GM23338 (cell line): ENCODE results near the gene HTD2. TPM values are rescaled to one million over a fixed set of nuclear protein-coding genes. Genes with fewer than 3 reads are reported as not detected.

Experiments used
- ATAC-seq: fragments of 200-7000 bp; cut with Tn5 transposase; 3 replicates; pipeline ENCODE4 v1.9.1; 2020
- DNase-seq: peaks from one replicate; pipeline ENCODE4 v3.0.0-alpha.2; 2015; ENCODE audit warnings: low spot score
- H2AFZ ChIP-seq: fragments of 200-600 bp; sonication (generic); 2 replicates; pipeline ENCODE4 v1.8.0; 2016; ENCODE audit warnings: antibody characterized with exemption, mild to moderate bottlenecking, moderate library complexity
- H3F3A ChIP-seq: fragments of 200-600 bp; sonication (generic); replicated peaks from 2 replicates; pipeline ENCODE4 v1.8.0; 2017; ENCODE audit warnings: antibody characterized with exemption, mixed run types, low read depth
- H3K27ac ChIP-seq: fragments of 200-600 bp; sonication (generic); 2 replicates; pipeline ENCODE4 v1.6.1; 2016; ENCODE audit warnings: low read depth
- H3K27me3 ChIP-seq: fragments of 200-600 bp; sonication (generic); 2 replicates; pipeline ENCODE4 v1.8.0; 2016; ENCODE audit warnings: mild to moderate bottlenecking, mixed run types, moderate library complexity; ENCODE audit not compliant: insufficient read depth
- H3K36me3 ChIP-seq: fragments of 200-600 bp; sonication (generic); 2 replicates; pipeline ENCODE4 v1.8.0; 2016; ENCODE audit warnings: mild to moderate bottlenecking; ENCODE audit not compliant: insufficient read depth
- H3K4me1 ChIP-seq: fragments of 200-600 bp; sonication (generic); 2 replicates; pipeline ENCODE4 v1.8.0; 2016; ENCODE audit warnings: mild to moderate bottlenecking, moderate library complexity; ENCODE audit not compliant: insufficient read depth
- H3K4me2 ChIP-seq: fragments of 200-600 bp; sonication (generic); 2 replicates; pipeline ENCODE4 v1.7.1; 2017; ENCODE audit warnings: mixed run types
- H3K4me3 ChIP-seq: fragments of 200-600 bp; sonication (generic); 2 replicates; pipeline ENCODE4 v1.6.1; 2016; ENCODE audit warnings: mixed run types
- H3K79me2 ChIP-seq: fragments of 200-600 bp; sonication (generic); replicated peaks from 2 replicates; pipeline ENCODE4 v1.8.0; 2017; ENCODE audit warnings: mild to moderate bottlenecking; ENCODE audit not compliant: insufficient read depth
- H3K9me2 ChIP-seq: fragments of 200-600 bp; sonication (generic); 2 replicates; pipeline ENCODE4 v1.8.0; 2017; ENCODE audit not compliant: insufficient read depth
- H4K20me1 ChIP-seq: fragments of 200-600 bp; sonication (generic); replicated peaks from 2 replicates; pipeline ENCODE4 v1.8.0; 2017; ENCODE audit warnings: mild to moderate bottlenecking; ENCODE audit not compliant: insufficient read depth
- H3K27ac Mint-ChIP-seq: 2 replicates; pipeline ENCODE4 v1.8.0; 2020; ENCODE audit warnings: inconsistent platforms, mild to moderate bottlenecking, moderate library complexity, mixed read lengths
- H3K27me3 Mint-ChIP-seq: 3 replicates; pipeline ENCODE4 v1.8.0; 2022; ENCODE audit warnings: low read depth, mild to moderate bottlenecking, moderate library complexity, mixed read lengths, inconsistent platforms; ENCODE audit not compliant: insufficient read depth, poor library complexity
- H3K36me3 Mint-ChIP-seq: 3 replicates; pipeline ENCODE4 v1.8.0; 2021; ENCODE audit warnings: low read depth, mild to moderate bottlenecking, inconsistent platforms, moderate library complexity, mixed read lengths
- H3K4me1 Mint-ChIP-seq: 3 replicates; pipeline ENCODE4 v1.8.0; 2020; ENCODE audit warnings: mild to moderate bottlenecking, inconsistent platforms, mixed read lengths
- H3K4me3 Mint-ChIP-seq: 3 replicates; pipeline ENCODE4 v1.8.0; 2021; ENCODE audit warnings: moderate library complexity, mild to moderate bottlenecking, inconsistent platforms, mixed read lengths
- H3K9me3 Mint-ChIP-seq: 3 replicates; pipeline ENCODE4 v1.8.0; 2020; ENCODE audit warnings: moderate library complexity, mild to moderate bottlenecking, inconsistent platforms, mixed read lengths
- ETS1 ChIP-seq: IDR thresholded peaks from 2 replicates; pipeline ENCODE4 v1.6.1; 2016; ENCODE audit warnings: antibody characterized with exemption
- EZH2 ChIP-seq: fragments of 200-600 bp; sonication (generic); IDR thresholded peaks from one replicate; pipeline ENCODE4 v1.8.0; 2017; ENCODE audit warnings: antibody characterized with exemption, mild to moderate bottlenecking, low read depth; ENCODE audit not compliant: unreplicated experiment
- JUNB ChIP-seq: IDR thresholded peaks from one replicate; pipeline ENCODE4 v1.6.1; 2016; ENCODE audit warnings: antibody characterized with exemption; ENCODE audit not compliant: unreplicated experiment
- POLR2AphosphoS5 ChIP-seq: IDR thresholded peaks from 2 replicates; pipeline ENCODE4 v1.6.1; 2016; ENCODE audit warnings: antibody characterized with exemption, low read depth
- ZNF114 ChIP-seq: fragments of 250-450 bp; sonication (Bioruptor Pico); IDR thresholded peaks from 2 replicates; pipeline ENCODE4 v1.5.0; 2020; ENCODE audit warnings: mild to moderate bottlenecking, moderate library complexity
- polyA plus RNA-seq: library from polyadenylated mRNA; unstranded; fragments of >200 nt; fragmentation: Nextera tagmentation; extraction: Ambion mirVana; gene quantifications from 2 replicates; pipeline ENCODE4 v1.2.1, GENCODE V29; 2016
- total RNA-seq: library from RNA; depleted of rRNA; stranded (reverse); fragments of >200 nt; shearing (Covaris generic); gene quantifications from 2 replicates; pipeline ENCODE4 v1.2.3, GENCODE V29; 2014
- TF ChIP-seq, protein P1 (sequence below), 2 experiments: fragments of 200-600 bp in 1 of 2; sonication (generic) in 1 of 2; conservative IDR thresholded peaks; 2 replicates each; pipeline versions ENCODE4 v1.5.1 to v1.6.1; 2016 to 2017; ENCODE audit warnings: antibody characterized with exemption in 2 of 2, low read depth in 2 of 2, mild to moderate bottlenecking in 2 of 2, moderate library complexity in 1 of 2

The HTD2 gene
- total and polyA plus RNA-seq, 2 experiments from 2014 or later = 19.3 to 24.2 TPM

- no peak for TF ChIP-seq POLR2AphosphoS5
- no peak for TF ChIP-seq ETS1
- no peak for TF ChIP-seq JUNB
- TF ChIP-seq, protein P1, sequence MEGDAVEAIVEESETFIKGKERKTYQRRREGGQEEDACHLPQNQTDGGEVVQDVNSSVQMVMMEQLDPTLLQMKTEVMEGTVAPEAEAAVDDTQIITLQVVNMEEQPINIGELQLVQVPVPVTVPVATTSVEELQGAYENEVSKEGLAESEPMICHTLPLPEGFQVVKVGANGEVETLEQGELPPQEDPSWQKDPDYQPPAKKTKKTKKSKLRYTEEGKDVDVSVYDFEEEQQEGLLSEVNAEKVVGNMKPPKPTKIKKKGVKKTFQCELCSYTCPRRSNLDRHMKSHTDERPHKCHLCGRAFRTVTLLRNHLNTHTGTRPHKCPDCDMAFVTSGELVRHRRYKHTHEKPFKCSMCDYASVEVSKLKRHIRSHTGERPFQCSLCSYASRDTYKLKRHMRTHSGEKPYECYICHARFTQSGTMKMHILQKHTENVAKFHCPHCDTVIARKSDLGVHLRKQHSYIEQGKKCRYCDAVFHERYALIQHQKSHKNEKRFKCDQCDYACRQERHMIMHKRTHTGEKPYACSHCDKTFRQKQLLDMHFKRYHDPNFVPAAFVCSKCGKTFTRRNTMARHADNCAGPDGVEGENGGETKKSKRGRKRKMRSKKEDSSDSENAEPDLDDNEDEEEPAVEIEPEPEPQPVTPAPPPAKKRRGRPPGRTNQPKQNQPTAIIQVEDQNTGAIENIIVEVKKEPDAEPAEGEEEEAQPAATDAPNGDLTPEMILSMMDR (conservative IDR thresholded peaks at IDR 0.05; ENCODE audit: low read depth in 2 of 2) = peak; percentile 43 to 65
- H4K20me1 ChIP-seq = peaks cover 37% of the 10 kb centered on the region
- DNase-seq (peak; percentile 50), ATAC-seq (no peak)
- H3K27ac ChIP-seq = no peak overlapping the region
- H3K27me3 Mint-ChIP-seq = peaks cover 21% of the 10 kb centered on the region
- H3K9me3 Mint-ChIP-seq = no peaks in the 10 kb centered on the region
- peaks cover 7% of the 10 kb centered on the region; the same call in 1 of the 2 replicates for H3K4me1 ChIP-seq
- H3K79me2 ChIP-seq = peaks cover 58% of the 10 kb centered on the region
- H3K4me3 Mint-ChIP-seq = peak overlapping the region; percentile 97
- no peak overlapping the region for H2AFZ ChIP-seq
- H3K4me2 ChIP-seq = peak overlapping the region; percentile 99
- H3K27me3 ChIP-seq = no peaks in the 10 kb centered on the region
- peaks cover 12% of the 10 kb centered on the region; the same call in 2 of the 3 replicates for H3K4me1 Mint-ChIP-seq
- peaks cover 39% of the 10 kb centered on the region for H3K36me3 Mint-ChIP-seq
- peaks cover 26% of the 10 kb centered on the region for H3K36me3 ChIP-seq
- H3K27ac Mint-ChIP-seq = 0 out of 2 replicates have a peak overlapping the region, but pooled peaks have one; percentile 99
- H3K9me2 ChIP-seq = no peaks in the 10 kb centered on the region
- peaks cover 3% of the 10 kb centered on the region; the same call in 1 of the 2 replicates for H3F3A ChIP-seq
- H3K4me3 ChIP-seq = peak overlapping the region; percentile 100
Measured at GRCh38 chr3:58307639-58308215, 1.4 kb downstream of the HTD2 start.

DNA sequence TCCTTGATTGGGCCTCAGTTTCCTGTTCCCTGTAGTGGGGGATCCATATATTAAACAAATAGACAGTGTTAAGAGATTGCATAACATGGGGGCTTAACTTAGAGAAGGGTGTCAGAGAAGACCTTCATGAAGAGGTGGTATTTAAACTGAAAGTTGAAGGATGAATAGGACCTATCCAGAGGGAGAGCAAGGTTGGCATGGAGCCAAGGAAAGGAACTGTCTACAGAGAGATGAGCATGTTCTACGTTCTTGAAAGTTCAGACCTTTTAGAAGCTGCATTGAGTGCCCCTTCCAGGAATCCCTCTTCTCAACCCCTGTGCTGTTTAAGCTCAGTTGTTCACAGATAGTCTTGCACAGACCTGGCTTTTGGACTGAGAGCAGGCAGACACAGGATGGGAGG, 2.4 kb downstream of the HTD2 start:
- TF ChIP-seq, protein P1 (conservative IDR thresholded peaks at IDR 0.05; ENCODE audit: low read depth in 2 of 2) = no peak
- TF ChIP-seq POLR2AphosphoS5 = no peak
- TF ChIP-seq EZH2 = no peak
- no peak for TF ChIP-seq ZNF114 (CRISPR knock-in tag)
- no peak overlapping the region for H3K4me2 ChIP-seq
- peaks cover 49% of the 10 kb centered on the region for H3K36me3 Mint-ChIP-seq
- DNase-seq (no peak), ATAC-seq (no peak)
- H3K27me3 ChIP-seq = no peaks in the 10 kb centered on the region
- H3K27ac Mint-ChIP-seq = no peak overlapping the region
- H4K20me1 ChIP-seq = peaks cover 41% of the 10 kb centered on the region
- no peaks in the 10 kb centered on the region for H3K9me3 Mint-ChIP-seq
- peaks cover 12% of the 10 kb centered on the region; the same call in 2 of the 3 replicates for H3K4me1 Mint-ChIP-seq
- H3K79me2 ChIP-seq = peaks cover 66% of the 10 kb centered on the region
- H3K27me3 Mint-ChIP-seq = peaks cover 17% of the 10 kb centered on the region
- peaks cover 31% of the 10 kb centered on the region for H3K36me3 ChIP-seq
- no peak overlapping the region for H3K4me3 ChIP-seq
- H3K4me1 ChIP-seq = peaks cover 7% of the 10 kb centered on the region; the same call in 1 of the 2 replicates
- H3F3A ChIP-seq = peaks cover 3% of the 10 kb centered on the region; the same call in 1 of the 2 replicates
- no peak overlapping the region for H2AFZ ChIP-seq
- no peaks in the 10 kb centered on the region for H3K9me2 ChIP-seq
- peak overlapping the region; percentile 33; the same call in 2 of the 3 replicates for H3K4me3 Mint-ChIP-seq
- H3K27ac ChIP-seq = peak overlapping the region; percentile 2; the same call in 1 of the 2 replicates
